HG02840 (cell line): ENCODE results near the gene CDC27.
"Not testable (repeated sequence)": the region's sequence is repeated elsewhere in the genome, so short reads cannot be mapped to it uniquely, and the experiment has no call there.

ENCODE experiments used
- ATAC-seq: cut with Tn5 transposase; IDR thresholded peaks from one replicate; pipeline ENCODE4 v1.9.1; 2021; ENCODE audit warnings: mild to moderate bottlenecking, moderate library complexity, moderate number of reproducible peaks; ENCODE audit not compliant: unreplicated experiment, low FRiP score

Gene CDC27, protein sequence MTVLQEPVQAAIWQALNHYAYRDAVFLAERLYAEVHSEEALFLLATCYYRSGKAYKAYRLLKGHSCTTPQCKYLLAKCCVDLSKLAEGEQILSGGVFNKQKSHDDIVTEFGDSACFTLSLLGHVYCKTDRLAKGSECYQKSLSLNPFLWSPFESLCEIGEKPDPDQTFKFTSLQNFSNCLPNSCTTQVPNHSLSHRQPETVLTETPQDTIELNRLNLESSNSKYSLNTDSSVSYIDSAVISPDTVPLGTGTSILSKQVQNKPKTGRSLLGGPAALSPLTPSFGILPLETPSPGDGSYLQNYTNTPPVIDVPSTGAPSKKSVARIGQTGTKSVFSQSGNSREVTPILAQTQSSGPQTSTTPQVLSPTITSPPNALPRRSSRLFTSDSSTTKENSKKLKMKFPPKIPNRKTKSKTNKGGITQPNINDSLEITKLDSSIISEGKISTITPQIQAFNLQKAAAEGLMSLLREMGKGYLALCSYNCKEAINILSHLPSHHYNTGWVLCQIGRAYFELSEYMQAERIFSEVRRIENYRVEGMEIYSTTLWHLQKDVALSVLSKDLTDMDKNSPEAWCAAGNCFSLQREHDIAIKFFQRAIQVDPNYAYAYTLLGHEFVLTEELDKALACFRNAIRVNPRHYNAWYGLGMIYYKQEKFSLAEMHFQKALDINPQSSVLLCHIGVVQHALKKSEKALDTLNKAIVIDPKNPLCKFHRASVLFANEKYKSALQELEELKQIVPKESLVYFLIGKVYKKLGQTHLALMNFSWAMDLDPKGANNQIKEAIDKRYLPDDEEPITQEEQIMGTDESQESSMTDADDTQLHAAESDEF

DNA sequence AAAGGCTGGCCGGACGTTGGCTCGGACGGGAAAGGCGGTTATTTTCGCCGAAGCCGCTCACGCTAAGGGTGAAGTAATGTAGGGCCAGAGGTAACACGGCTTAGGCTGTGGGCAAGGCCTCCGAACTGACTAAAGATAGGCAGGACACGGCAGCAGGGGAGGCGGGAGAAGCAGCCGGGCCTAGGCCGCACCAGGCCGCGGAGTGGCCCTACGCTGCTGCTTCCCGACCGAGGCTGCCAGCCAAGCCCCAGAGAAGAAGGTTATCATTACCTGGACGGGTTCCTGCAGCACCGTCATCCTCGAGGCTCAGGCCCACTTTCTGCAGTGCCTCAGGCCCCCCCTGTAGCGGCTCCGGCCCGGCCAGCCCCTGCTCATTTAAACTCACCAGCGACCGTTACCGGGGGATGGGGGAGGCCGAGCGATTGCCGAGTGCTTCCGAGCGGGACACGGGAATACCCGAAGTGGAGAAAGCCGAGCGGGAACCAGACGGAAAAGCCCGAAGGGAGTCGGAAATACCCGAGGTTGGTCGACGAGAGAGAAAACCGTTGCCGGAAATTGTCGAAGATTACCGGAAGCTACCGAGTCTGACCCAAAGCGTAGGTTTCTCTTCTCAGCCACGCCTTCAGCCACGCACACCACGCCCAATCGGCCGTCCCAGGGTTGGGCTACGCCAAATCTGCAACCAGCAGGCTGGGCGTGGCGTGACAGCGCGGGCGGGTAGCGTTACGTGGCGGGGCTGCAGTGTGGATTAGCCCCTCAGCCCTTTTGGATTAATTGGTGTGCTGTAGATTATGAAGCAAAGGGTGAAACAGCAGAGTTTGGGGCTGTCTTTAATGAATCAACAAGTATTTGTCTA lies at the start of gene CDC27:
Gene CDC27 (minus strand): TSS at position 420 of the 856 bp plus-strand sequence. CDS start 123 bp downstream, at position 297.
- ATAC-seq: peak; percentile 94

DNA sequence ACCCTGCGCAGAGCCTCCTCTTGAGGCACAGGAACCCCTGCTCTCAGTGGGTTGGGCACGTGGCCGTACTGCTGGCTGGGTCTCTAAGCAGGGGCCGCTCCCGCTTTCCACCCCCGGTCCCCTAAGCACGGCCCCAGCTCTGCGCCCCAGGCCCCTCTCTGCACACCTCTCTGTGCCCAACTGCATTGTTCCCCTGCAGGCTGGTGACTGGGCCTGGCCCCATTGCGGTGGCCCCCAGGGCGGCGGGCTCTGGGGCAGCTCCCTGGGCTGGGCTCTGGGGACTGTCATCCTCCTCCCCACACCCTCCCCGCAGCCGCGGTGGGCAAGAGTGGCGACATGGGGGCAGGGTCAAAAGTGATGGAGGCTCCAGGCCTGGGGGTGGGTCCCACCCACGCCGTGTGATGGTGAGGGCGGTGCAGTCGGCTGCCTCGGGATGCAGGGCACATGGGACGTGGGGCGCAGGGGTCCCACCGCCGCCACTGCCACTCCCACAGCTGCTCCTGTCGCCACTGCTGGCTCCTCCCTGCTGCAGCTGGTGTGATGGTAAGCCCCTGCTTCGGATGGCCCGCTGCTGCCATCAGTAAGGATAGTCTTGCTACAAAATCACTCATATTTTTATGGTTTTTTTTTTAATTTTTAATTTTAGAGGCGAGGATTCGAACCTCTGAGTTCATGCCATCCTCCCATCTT lies 49.4 kb upstream of the CDC27 start:
- no peak for ATAC-seq

DNA sequence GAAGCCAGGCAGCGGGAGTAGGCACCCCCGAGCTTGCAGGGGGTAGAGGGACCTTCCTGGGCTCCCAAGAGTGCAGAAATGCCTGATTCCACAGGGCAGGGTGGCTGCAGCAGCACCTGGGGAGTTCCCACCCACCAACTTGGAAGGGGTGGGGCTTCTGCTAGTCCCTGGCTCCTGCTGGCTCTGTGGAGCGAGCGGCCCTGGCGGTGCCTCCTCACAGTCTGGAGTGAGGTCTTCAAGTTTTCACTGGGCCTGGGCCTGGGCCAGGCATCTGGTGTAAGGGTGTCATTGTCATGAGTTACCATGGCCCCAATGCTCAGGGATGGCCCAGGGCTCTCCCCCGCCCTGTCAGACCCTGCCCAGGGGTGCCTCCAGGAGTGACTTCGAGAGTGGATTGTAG lies 48.7 kb upstream of the CDC27 start:
- ATAC-seq: no peak

DNA sequence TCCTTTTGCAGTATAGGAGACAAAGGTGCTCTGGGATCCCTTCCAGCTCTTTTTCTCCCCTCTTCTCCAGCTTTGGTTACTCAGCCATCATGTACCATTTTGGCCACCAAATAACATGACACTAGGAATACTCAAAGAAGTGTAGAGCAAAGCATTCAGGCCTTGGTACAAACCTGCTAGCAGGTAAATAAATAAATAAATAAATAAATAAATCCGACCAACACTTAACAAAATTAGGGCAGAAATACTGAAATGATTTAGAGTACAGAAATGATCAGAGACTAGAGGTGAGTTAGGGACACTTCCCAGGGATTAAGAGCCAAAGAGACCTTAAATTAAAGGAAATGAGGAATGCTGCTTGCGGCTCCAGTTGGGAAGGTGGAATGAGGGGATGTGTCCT lies 46.8 kb upstream of the CDC27 start:
- no peak for ATAC-seq

DNA sequence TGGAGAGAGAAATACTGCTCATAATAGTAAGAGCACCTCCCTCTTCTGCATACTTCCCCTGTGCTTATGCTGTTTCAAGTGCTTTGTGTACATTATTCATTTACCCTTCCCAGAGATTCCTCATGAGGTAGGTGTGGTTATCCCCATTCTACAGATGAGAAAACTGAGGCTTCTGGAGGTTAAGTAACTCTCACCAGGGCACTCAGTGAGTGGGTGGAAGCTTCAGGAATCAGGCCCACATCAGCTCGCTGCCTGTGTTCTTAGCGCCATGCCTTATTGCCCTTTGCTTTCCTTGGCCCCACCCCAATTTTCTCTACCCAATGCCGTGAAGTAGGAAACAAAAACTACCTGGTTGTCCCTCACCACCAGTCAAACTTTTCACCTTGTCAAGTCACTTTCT lies 46.4 kb upstream of the CDC27 start:
- ATAC-seq: no peak

DNA sequence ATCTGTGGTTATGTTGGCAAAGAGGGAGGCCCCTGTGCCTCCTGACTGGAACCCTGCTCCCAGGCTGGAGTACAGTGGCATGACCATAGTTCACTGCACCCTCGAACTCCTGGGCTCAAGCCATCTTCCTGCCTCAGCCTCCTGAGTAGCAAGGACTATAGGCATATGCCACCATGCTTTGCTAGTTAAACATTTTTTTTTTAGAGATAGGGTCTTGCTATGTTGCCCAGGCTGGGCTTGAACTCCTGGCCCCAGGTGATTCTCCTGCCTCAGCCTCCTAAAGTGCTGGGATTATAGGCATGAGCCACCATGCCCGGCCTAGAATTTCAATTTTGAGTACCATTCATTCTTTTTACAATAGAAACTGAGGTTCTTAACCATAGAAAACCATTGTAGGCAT lies 43.4 kb upstream of the CDC27 start:
- ATAC-seq: no peak

DNA sequence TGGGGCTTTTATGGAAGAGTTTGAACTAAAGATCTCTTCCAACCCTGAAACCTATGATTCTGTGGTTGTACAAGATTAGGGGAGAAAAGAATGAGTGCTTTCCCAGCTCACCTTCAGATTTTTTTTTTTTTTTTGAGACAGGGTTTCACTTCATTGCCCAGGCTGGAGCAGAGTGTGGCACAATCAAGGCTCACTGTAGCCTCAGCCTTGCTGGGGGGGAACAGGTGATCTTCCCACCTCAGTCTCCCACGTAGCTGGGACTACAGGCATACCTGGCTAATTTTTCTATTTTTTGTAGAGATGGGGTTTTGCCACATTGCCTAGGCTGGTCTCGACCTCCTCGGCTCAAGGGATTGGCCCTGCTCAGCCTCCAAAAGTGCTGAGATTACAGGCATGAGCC lies 42.8 kb upstream of the CDC27 start:
- no peak for ATAC-seq

DNA sequence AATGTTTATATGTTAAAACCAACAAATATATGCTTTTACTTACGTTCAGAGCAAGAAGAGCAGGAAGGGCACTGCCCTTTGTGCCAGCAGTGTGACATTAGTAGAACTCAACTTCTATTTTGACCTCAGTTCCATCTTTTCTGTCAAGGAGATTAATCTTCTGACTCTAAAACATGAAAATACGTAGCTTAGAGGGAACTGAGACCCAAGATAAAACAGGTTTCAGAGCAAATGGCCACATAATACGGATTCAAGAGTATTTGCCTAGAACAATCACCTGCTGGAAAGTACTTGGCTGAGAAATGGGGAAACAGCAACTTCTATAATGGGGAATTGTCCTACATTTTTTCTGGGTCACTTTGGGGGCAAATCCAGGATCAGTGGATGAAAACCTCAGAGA lies 42.2 kb upstream of the CDC27 start:
- no peak for ATAC-seq

DNA sequence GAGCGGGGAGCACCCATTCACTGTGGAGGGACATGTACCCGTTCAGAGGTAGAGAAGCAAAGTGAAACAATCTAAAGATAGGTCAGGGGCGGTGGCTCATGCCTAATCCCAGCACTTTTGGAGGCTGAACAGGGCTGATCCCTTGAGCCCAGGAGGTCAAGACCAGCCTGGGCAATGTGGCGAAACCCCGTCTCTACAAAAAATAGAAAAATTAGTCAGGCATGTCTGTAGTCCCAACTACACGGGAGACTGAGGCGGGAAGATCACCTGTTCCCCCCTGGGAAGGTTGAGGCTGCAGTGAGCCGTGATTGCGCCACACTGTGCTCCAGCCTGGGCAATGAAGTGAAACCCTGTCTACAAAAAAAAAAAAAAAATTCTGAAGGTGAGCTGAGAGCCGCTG lies 41.8 kb upstream of the CDC27 start:
- no peak for ATAC-seq

DNA sequence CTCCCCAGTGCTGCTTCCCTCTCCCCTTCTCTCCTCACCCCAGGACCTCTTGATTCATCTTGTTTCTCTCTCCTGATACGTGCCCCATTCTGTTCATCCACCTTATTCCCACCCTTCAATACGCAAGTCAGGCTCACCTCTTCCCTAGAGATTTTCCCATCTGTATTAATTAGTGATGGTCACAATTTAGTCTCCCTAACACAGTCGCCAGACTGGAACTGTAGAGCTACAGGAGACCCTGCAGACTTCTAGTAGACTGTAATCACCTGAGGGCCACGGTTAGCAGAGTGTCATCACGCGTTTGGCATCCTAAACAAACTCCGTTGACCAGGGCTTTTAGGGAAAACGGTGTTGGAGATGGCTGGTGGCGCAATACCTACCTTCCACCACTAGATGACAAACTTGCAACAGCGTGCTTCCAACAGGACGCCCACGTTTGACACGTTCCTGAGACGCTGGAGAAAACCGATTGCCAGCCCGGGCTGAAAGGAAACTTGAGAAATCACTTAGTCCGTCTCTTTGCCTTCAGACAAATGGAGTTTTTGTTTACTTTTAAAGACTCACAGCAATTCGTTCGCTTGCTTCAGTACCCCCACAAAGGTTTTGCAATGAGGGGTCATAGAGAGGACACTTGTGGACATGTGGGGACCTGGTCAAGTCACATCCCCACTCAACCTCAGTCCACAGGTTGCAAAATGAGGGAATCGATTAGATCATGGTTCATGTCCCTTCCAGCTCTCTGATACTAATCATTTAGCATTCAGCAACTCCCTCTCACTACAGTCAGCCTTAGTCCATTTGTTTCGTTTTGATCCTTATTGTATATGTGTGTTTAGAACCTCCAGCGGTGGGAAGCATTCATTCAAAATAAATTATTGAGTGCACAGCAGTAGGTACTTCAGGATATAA lies 40.7 kb upstream of the CDC27 start:
- peak; percentile 60 for ATAC-seq

DNA sequence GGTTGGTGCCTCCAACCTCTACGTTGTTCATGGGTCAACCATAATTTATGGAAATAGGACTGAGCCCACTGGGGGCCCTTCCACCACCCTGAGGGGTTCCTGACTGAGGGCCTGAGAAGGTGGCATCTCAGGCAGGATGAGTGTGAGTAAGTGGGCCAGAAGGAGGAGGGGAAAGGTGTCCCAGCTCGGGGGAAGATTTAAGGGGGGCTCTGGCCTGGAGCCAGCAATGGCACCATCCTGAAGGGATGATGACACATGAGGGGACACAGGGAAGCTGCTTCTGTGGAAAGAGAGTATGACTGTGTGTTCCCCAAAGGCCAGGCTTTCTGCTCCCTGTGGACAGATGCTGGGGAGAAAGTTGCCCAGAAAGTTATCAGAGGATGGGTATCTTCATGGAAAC lies 38.8 kb upstream of the CDC27 start:
- ATAC-seq: no peak

DNA sequence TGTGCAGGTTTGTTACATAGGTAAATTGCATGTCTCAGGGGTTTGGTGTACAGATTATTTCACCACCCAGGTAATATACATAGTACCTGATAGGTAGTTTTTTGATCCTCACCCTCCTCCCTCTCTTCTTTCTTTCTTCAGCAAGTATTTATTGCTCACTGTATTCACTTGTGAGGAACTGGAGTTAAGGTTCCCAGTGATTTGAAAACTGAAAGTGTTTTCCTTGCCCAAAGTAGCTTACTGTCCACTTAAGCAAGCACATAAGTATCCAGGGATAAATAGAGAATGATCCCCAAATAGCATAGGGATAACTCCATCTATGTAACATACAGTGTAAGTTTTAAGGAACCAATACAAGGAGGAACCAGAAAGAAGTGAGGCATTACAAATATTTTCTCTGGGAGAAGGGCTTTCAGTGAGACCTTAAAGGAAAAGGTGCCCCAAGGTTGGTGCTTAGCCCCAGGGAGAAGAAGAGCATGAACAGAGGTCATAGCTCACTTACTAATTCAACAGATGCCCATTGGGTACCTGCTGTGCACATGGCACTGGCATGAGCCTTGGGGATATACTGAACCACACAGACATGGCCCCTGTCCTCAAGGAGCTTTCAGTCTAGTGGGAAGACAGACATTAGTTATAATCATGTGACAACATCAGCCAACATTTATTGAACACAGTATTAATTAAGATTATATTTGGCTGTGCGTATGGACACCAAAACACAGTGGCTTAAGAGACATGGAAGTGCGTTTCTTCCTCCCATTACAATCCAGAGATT lies 37.0 kb upstream of the CDC27 start:
- ATAC-seq: no peak

DNA sequence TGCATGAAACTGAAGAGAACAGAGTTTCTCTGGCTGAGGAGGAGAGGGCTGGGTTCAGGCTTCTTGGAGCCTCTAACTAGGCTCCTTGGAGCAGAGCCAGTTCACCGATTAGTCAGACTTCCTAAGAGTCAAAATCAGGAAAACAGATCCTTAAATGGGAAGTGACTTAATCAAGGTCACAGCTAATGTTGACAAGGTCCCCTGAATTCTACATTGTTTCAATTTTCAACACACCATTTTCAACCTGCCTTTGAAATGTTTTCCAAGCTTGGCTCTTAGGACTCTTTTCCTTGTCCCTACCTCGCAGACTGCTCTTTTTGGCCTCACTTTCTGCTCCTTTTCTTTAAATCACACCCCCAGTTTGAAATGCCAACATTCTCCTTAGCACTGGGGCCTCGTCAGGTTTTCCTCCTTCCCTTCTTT lies 36.4 kb upstream of the CDC27 start:
- ATAC-seq: no peak

DNA sequence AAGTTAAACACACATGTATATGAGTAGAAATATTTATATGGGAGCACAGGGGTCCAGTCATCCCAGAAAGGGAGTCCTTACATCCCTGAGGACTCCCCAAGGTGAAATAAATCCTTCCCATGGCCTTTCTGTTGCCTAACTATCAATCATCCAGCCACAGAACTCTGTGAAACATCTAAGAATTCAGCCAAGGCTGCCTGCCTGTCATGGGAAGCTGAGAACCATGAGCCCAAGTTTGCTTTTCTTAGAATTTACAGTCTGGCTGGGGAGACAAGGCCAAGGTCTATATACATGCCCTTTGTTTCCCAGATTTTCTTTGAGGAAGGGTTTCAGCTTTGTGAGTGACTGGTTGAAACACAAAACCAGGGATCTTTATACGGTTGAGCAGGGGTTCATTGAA lies 35.9 kb upstream of the CDC27 start:
- no peak for ATAC-seq

DNA sequence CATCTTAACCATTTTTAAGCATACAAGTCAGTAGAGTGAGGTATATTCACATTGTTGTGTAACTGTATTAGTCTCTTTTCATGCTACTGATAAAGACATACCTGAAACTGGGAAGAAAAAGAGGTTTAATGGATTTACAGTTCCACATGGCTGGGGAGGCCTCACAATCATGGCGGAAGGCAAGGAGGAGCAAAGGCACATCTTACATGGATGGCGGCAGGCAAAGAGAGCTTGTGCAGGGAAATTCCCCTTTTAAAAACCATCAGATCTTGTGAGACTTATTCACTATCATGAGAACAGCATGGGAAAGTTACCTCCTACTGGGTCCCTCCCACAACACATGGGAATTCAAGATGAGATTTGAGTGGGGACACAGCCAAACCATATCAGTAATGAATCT lies 35.0 kb upstream of the CDC27 start:
- ATAC-seq: not testable (repeated sequence)

DNA sequence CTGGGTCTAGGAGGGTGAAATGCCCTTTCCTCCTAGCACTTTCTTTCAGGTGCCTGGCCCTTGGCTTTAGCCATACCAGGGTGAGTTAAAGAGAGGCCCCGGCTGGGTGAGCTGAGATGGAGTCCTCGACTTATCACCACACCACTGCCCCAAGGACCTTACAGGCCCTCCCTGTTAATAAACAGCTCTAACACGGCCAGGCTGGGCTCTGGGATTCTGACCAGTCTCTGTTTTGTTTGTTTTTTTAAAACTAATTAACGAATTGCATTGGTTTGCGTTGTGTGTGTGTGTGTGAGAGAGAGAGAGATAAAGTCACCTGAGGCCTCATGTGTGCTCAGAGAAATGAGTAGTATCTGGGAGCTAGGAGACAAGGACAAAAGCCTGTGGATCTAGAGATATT lies 34.4 kb upstream of the CDC27 start:
- ATAC-seq: no peak

DNA sequence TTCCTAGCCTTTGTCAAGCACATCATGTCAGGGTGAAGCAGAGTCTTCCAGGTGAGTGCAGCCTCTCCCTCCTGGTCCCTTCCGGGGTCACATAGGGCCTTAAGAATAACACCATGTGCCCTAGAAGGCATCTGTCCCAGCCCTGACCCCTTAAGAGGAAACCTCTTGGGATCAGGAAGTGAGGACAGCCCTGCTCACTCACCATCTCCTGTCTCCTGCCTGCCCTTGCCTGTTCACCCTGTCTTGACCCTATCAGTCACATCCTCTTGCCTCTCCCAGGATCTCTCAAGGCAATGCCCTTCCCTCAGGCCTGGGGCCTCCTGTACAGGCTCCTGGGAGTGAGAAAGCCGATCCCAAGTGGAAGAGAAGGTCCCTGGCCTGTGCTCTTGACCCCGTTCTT lies 33.9 kb upstream of the CDC27 start:
- no peak for ATAC-seq

DNA sequence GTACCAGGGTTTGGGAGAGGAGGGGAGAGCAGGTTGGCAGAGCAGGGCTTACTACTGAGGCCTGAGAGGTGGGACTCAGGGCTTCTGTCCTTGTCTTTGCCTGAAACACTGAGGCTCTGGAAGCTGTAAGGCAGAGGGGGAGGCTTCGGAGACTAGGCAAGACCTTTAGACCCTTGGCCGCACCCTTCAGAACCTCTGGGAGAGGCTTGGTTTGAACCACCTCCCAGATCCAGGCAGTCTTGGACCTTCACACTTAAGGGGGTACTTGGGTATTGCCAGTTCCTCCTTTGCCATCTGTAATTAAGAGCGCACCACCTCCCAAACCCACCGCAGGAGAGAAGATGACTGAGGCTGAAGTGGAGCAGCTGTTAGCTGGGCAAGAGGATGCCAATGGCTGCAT lies 33.0 kb upstream of the CDC27 start:
- ATAC-seq: no peak

DNA sequence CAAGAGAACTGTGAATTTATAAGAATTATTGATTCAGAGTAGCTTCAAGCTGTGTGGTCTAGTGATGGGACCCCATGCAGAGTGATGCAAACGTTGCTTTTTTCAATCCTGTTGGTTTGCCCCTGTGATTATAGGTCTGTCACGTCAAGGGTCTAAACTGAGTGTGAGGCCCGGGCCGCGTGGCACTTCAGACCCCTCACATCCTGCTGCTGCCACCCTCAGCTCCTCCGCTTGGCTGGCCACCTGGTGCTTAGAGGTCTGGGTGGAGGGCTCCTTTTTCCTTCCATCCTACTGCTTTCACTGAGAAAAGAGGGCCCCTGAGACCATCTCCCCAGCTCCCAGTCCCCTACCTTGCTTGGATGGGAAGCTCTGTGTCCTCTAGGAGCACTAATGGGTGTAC lies 32.1 kb upstream of the CDC27 start:
- no peak for ATAC-seq
